ENCODE results near the gene GRIA2.

DNA sequence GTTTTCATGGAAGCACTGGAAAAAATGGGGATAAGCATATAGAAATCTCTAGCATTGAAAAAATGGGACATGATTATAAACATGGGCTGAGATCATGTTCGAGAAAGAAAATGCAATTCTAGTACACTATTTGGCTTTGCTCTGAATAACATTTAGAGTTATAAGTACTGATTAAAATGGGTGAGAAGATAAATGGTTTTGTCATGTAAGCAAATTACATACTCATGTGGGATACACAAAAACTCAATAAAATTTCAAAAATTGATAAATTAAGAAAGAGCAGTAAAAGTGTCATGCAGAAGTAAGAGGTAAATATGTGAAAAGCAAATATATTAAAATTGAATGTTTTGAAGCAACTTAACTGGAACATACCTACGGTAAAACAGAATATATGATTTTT is 99.6 kb downstream of the GRIA2 start:
- no peak for TF ChIP-seq CTCF (conservative IDR thresholded peaks at IDR 0.05)
- no peak for TF ChIP-seq ZFX (IDR thresholded peaks at IDR 0.05)
